DOHH2 (cell line): ENCODE results near the gene XKRX.

Source experiments
- CTCF ChIP-seq: fragments of 200-600 bp; sonication (generic); IDR thresholded peaks from one replicate; pipeline ENCODE4 v1.5.1; 2014; ENCODE audit warnings: antibody characterized with exemption, mild to moderate bottlenecking, low read depth, low read length; ENCODE audit not compliant: poor library complexity, severe bottlenecking
- EZH2phosphoT487 ChIP-seq: fragments of 200-600 bp; sonication (generic); IDR thresholded peaks from 2 replicates; pipeline ENCODE4 v1.6.1; 2017; ENCODE audit warnings: borderline replicate concordance, mild to moderate bottlenecking, antibody characterized with exemption, low read length, moderate library complexity, mixed read lengths

- TF ChIP-seq CTCF (no peak), EZH2phosphoT487 (no peak)
These were observed 41.2 kb upstream of the XKRX start for GRCh38 chrX:100969936-100970335.
